ENCODE results near the gene TMOD3. TPM values are rescaled to one million over a fixed set of nuclear protein-coding genes. Genes with fewer than 3 reads are reported as not detected.
A peak's percentile ranks its signal among the peaks of the same experiment; 100 is the strongest.

TMOD3 gene
- total RNA-seq, 1 experiment from 2014 or later = 54.4 TPM

GRCh38 chr15:51874751-51875644 is 45.5 kb downstream of the TMOD3 start:
- CTCF ChIA-PET = no interaction called here
- Histone ChIP-seq H3K4me3 (ENCODE audit: low read depth, low read length) (no peak overlapping the region), H3K4me1 (peaks cover 37% of the 10 kb centered on the region), H3K27me3 (replicated peaks; ENCODE audit: control insufficient read depth, insufficient read depth, low read length) (no peaks in the 10 kb centered on the region), H3K9me3 (no peaks in the 10 kb centered on the region), H3K36me3 (ENCODE audit: control insufficient read depth, insufficient read depth, low read length) (no peaks in the 10 kb centered on the region; the same call in 1 of the 2 replicates)
- Mint-ChIP-seq H3K9me3 (ENCODE audit: unreplicated experiment) (no peaks in the 10 kb centered on the region), H3K36me3 (ENCODE audit: insufficient read depth, unreplicated experiment) (peaks cover 45% of the 10 kb centered on the region), H3K27me3 (ENCODE audit: insufficient read depth, unreplicated experiment) (no peaks in the 10 kb centered on the region), H3K4me3 (ENCODE audit: unreplicated experiment) (peak overlapping the region; percentile 40), H3K27ac (ENCODE audit: unreplicated experiment) (peak overlapping the region; percentile 59), H3K4me1 (ENCODE audit: low read depth, unreplicated experiment) (peaks cover 27% of the 10 kb centered on the region)
- intact Hi-C loops (cut with micrococcal nuclease; ENCODE audit: unreplicated experiment) = loop anchor here (2.0 kb wide), 2 partner anchors 32 to 46 kb away; partner anchors contain the start of gene TMOD3
- TF ChIP-seq CTCF (IDR thresholded peaks at IDR 0.05; ENCODE audit: insufficient read depth in 1 of 2, low read depth in 1 of 2, low read length in 1 of 2, severe bottlenecking in 1 of 2, unreplicated experiment in 1 of 2) = no peak
- no TSS peak for BruUV-seq (replicated peaks)
- peak; percentile 45 to 51 for DNase-seq
- POLR2A ChIA-PET = no interaction called here

- peak; percentile 47 to 74 for DNase-seq
- no peaks in the 10 kb centered on the region for H3K27me3 Mint-ChIP-seq (ENCODE audit: insufficient read depth, unreplicated experiment)
- ChIA-PET POLR2A (no interaction called here), CTCF (no interaction called here)
- no peaks in the 10 kb centered on the region for H3K9me3 Mint-ChIP-seq (ENCODE audit: unreplicated experiment)
- H3K36me3 Mint-ChIP-seq (ENCODE audit: insufficient read depth, unreplicated experiment) = peaks cover 36% of the 10 kb centered on the region
- TF ChIP-seq CTCF (IDR thresholded peaks at IDR 0.05; ENCODE audit: insufficient read depth in 1 of 2, low read depth in 1 of 2, low read length in 1 of 2, severe bottlenecking in 1 of 2, unreplicated experiment in 1 of 2) = no peak
- Histone ChIP-seq H3K4me1 (peaks cover 37% of the 10 kb centered on the region), H3K9me3 (no peaks in the 10 kb centered on the region), H3K4me3 (ENCODE audit: low read depth, low read length) (no peak overlapping the region), H3K27me3 (replicated peaks; ENCODE audit: control insufficient read depth, insufficient read depth, low read length) (no peaks in the 10 kb centered on the region), H3K36me3 (ENCODE audit: control insufficient read depth, insufficient read depth, low read length) (no peaks in the 10 kb centered on the region; the same call in 1 of the 2 replicates)
- H3K4me1 Mint-ChIP-seq (ENCODE audit: low read depth, unreplicated experiment) = peaks cover 27% of the 10 kb centered on the region
- peak overlapping the region; percentile 92 for H3K27ac Mint-ChIP-seq (ENCODE audit: unreplicated experiment)
- intact Hi-C loops (cut with micrococcal nuclease; ENCODE audit: unreplicated experiment) = no loop called here
- BruUV-seq (replicated peaks) = no TSS peak
- peak overlapping the region; percentile 34 for H3K4me3 Mint-ChIP-seq (ENCODE audit: unreplicated experiment)
Observed at GRCh38 chr15:51876169-51876568, 46.7 kb downstream of the TMOD3 start.

GRCh38 chr15:51878446-51879386 is 49.3 kb downstream of the TMOD3 start:
- CTCF ChIA-PET = interaction anchor here (0.7 to 1.1 kb wide), 2 partner anchors 10 to 112 kb away, joined by 3 to 7 read pairs; no protein-coding TSS in a partner anchor
- Mint-ChIP-seq H3K27me3 (ENCODE audit: insufficient read depth, unreplicated experiment) (no peaks in the 10 kb centered on the region), H3K9me3 (ENCODE audit: unreplicated experiment) (no peaks in the 10 kb centered on the region), H3K4me3 (ENCODE audit: unreplicated experiment) (no peak overlapping the region), H3K4me1 (ENCODE audit: low read depth, unreplicated experiment) (peaks cover 27% of the 10 kb centered on the region), H3K36me3 (ENCODE audit: insufficient read depth, unreplicated experiment) (peaks cover 24% of the 10 kb centered on the region), H3K27ac (ENCODE audit: unreplicated experiment) (peak overlapping the region; percentile 30)
- Histone ChIP-seq H3K4me3 (ENCODE audit: low read depth, low read length) (no peak overlapping the region), H3K27me3 (replicated peaks; ENCODE audit: control insufficient read depth, insufficient read depth, low read length) (no peaks in the 10 kb centered on the region), H3K4me1 (peaks cover 37% of the 10 kb centered on the region), H3K36me3 (ENCODE audit: control insufficient read depth, insufficient read depth, low read length) (no peaks in the 10 kb centered on the region; the same call in 1 of the 2 replicates), H3K9me3 (no peaks in the 10 kb centered on the region)
- no peak for DNase-seq
- POLR2A ChIA-PET = no interaction called here
- TF ChIP-seq CTCF (IDR thresholded peaks at IDR 0.05; ENCODE audit: insufficient read depth in 1 of 2, low read depth in 1 of 2, low read length in 1 of 2, severe bottlenecking in 1 of 2, unreplicated experiment in 1 of 2) = no peak
- BruUV-seq (replicated peaks) = no TSS peak
- intact Hi-C loops (cut with micrococcal nuclease; ENCODE audit: unreplicated experiment) = no loop called here

All from Caco-2 (cell line).